HG03108 (cell line): ENCODE data around the gene MEF2C.

Experiments used
- ATAC-seq: cut with Tn5 transposase; IDR thresholded peaks from one replicate; pipeline ENCODE4 v1.9.1; 2021; ENCODE audit warnings: moderate library complexity; ENCODE audit not compliant: unreplicated experiment

The MEF2C gene

GRCh38 chr5:88830567-88830966, 52.4 kb downstream of the MEF2C start:
- ATAC-seq = no peak

DNA sequence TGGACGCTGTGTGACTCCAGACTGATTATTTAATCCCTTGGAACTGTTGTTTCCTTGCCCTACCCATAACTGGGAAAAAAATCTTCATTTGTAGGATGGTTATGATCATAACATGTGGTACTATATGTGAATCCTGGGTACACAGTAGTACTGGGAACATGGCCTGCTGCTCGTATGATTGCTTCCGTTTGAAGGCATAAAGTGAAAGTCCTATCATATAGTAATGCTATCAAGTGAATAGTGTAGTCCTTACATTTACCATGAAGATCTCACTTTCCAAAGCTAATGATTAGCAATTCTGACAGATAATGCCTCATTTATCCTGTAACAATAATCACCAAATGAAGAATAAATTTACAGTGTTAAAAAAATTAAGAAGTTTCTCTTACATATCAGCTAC, 53.2 kb downstream of the MEF2C start:
- ATAC-seq = no peak

GRCh38 chr5:88829054-88829453, 53.9 kb downstream of the MEF2C start:
- ATAC-seq = no peak

GRCh38 chr5:88827997-88828396, 55.0 kb downstream of the MEF2C start:
- ATAC-seq = no peak

DNA sequence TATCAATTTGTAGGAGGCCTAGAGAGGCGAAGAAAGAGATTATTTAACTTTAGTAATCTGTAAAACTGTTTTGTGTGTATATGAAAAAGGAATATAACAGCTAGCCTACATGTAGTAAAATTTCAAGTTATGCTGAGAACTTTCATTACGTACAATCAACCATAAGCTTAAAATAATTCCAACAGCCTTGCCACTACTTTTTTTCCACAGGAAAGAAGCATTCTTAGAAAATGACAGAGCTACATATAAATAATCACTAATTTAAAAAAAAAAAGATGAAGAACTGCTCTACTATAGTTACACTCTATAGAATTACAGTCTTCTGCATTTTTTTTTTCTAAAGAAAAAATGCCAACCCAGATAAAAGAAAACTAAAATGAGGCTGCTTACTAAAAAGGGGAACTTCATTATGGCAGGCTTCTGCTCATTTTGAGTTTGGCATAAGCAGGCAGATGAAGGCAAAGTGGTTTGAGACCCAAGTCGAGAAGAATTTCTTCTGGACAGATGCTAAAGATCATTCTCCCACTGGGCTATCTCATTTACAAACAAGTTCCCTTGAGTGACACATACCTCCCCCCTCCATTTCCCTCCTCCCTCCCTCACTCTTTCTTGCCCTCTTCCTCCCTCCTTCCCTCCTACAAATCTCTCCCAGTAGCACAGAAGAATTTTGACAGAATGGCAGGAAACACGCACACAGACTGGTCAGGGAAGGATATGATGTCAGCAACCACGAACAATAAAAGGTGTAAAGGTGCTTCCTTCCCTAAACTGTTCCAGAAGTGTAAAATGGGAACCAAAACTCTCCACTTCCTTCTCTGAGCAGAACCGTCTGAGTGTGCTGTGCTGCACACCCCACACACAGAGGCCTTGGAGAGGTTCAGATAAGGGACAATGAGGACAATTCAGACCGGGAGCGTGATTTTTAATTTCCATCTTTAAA, 56.1 kb downstream of the MEF2C start:
- ATAC-seq = peak; percentile 67

- ATAC-seq = no peak
Observed at GRCh38 chr5:88825584-88826315, 57.2 kb downstream of the MEF2C start.

DNA sequence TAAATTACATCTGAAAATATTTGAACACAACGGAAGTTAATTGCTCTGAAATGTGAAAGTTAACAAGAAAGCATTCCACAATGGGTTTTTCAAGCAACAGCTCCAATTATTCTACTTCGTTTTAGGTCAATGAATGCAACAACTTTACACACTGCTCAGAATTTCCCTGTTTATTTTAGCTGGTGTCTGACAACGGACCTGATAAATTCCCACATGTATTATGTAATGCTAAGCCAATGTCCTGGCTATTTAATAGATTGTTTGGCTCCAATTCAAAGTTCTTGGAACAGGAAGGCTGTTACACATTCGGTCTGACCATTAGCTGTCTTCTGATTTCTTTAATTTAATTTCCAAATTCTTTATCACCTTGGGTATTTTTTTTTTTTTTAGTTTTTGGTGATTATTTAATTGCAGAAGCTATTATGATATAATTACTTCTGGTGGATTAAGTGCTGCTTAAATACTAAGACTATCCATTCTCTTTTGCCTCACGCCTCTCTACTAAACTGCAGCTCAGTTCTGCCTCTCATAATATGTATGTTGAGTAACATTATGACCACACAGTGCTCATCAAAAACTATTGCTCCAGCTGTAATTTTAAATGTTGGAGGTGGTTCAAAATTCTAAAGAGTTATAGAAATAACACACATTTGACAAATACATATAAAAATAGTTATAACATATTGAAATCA, 57.9 kb downstream of the MEF2C start:
- no peak for ATAC-seq

DNA sequence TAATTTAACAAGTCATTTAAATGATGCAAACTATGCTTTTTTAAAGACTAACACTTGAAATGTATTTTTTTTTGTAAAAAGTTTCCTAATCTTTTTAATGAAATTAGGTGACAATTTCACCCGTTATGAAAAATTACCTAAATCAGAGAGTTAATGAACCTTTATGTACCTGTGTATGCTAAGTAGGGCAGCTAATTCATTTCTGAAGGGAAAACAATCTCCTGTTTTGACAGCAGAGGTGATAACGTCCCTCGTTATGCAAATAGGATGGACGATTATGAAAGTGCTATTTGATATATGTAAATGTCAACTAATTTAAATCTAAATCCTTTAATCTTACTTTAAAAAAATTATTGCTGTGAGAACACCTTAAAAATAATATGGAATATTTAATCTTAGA, 58.8 kb downstream of the MEF2C start:
- ATAC-seq = no peak

DNA sequence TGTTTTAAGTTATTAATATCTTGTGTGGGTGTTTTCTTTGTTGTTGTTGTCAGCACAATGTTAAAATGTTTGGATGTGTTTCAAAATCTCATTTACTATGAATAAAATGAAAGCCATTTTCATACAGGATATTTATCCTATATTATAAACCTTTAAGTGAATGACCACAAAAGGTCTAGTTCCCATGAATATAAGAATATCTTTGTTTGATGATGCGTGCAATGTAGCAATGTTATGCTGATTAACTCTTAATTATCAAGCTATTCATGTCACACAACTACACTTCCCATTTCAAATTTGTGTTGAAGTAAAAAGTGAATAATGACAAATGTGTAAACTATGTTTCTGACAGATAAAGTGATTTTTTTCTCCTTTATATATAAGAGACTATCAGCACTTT, 59.8 kb downstream of the MEF2C start:
- ATAC-seq = no peak

GRCh38 chr5:88821161-88821560, 61.8 kb downstream of the MEF2C start:
- ATAC-seq = no peak

DNA sequence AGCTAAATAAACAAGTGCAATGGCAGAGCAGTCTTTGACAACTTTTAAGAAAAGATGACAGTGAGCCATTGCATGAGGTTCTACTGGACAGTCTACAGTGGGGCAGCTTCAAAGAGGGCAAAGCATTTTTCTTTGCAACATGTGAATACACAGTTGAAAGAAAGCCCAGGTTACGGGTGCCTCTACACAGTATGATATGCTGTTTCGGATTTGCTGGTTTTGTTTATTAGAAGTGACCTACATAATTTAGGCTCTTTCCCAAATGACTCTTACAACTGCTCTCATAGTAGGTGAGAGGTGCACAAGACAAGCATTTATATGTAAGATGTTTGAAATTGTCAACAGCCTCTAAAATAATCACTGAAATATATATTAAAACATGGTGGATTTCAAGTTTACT, 62.4 kb downstream of the MEF2C start:
- ATAC-seq = no peak

- ATAC-seq = no peak
Observed at GRCh38 chr5:88819301-88819999, 63.5 kb downstream of the MEF2C start.

- ATAC-seq = no peak
Observed at GRCh38 chr5:88818296-88818695, 64.7 kb downstream of the MEF2C start.

GRCh38 chr5:88816195-88816594, 66.8 kb downstream of the MEF2C start:
- ATAC-seq = no peak

DNA sequence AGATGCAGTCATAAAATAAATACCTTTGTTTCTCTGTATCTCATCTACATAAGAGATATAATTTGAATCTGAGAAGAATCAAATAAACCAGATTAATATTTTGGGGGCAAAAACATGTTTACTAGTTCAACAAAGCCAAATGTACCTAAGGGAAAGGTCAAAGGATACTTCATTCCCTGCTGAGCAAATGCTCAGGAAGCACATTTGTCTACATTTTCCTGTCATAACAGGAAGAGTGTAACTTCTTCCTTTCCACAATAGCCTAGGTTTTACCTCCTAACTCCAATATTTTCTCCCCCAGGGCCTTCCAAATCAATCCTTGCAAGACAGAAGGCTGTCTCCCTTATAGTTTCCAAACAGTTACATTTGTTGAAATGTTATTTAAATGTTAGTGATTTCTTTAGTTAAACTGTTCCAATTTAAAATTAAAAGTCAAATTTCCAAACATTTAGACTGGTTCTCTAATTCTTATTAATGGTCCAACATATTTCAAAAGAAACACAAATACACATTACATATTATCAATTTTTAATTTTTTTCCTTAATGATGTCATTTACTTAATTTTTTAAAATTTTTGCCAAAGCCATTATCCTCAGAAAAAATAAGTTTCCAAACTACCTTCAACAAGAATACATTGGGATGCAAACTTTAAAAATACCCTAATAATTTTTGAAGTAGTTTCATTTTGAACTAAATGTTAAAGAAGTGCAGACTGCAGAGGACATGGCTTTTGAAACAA, 67.8 kb downstream of the MEF2C start:
- no peak for ATAC-seq

DNA sequence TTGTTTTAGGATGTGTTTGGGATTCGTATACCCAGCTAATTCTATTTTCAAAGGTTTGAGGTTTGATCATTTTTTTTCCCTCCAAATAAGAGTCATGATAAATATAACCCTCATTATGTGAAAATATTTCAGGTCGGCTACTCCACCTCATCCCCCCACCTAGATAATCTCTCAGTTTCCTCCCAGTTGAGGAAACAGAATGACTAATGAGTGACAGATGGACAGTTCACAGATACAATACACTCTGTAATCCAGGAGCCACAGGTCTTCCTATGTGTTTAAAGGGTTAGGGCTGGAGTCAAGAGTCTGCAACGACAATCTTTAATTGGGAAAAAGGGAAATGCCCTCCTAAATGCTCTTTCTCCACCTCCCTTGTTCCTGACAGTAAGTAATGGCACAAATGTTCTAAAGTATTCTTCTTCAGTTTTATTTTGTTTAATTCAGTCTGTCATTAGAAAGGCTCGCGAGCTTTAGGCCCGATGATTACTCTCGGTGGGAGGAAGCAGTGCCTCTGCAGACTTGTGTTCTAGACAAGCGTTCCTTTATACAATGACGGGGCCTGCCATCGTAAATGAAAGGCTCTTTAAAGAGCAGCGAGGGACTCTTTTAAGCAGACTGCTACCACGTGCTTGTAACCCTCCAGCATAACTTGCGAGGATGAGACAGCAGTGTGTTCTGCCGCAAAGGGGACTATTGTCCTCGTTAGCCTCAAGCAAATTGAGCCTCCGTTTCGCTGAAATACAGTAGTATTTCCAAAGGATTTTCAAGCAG, 69.0 kb downstream of the MEF2C start:
- no peak for ATAC-seq

- no peak for ATAC-seq
Observed at GRCh38 chr5:88813244-88813643, 69.7 kb downstream of the MEF2C start.

DNA sequence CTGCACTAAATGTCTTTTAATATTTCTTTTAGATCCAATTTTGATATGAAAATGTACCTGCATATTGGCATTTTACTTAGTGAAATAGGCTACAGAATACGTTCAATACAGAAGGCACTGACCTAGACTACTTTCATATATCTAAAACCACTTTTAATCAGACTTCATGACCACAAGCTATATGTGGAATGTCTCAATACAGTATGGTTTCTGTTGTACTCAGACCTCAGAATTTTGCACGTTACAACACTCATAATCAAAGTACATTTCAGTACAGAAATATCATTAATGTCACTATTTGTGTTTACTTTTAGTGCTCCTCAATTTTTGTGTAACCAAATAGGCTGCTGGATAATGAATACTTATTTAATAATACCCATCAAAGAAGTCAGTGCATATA, 74.8 kb downstream of the MEF2C start:
- no peak for ATAC-seq

GRCh38 chr5:88807327-88807726, 75.7 kb downstream of the MEF2C start:
- no peak for ATAC-seq

GRCh38 chr5:88806338-88806737, 76.6 kb downstream of the MEF2C start:
- no peak for ATAC-seq
